Right ventricle myocardium superior (tissue), 1 donor: ENCODE results near the gene PRMT7. TPM values are rescaled to one million over a fixed set of nuclear protein-coding genes. Genes with fewer than 3 reads are reported as not detected.
A peak's percentile ranks its signal among the peaks of the same experiment; 100 is the strongest.

ENCODE experiments used
- ATAC-seq: fragments of 200-7000 bp; cut with Tn5 transposase; one replicate; pipeline ENCODE4 v1.9.1; 2020; ENCODE audit warnings: mild to moderate bottlenecking; ENCODE audit not compliant: poor library complexity
- DNase-seq: peaks from one replicate; pipeline ENCODE4 v3.0.0-alpha.2; 2020
- intact Hi-C: fragments of 100-400 bp; cut with DNase I; formaldehyde crosslinking; loops from one replicate; pipeline ENCODE4 v1.11.2; 2022
- total RNA-seq: library from RNA; stranded (reverse); fragmentation: NEBNext Ultra II Directional; extraction: Animal tissue kit (Norgen Biotek cat#: 25700); gene quantifications from one replicate; pipeline ENCODE4 v1.2.1, GENCODE V29; 2021
- donor health status: DM: no; HTN: yes; CAD: no; lungs with severe emphysema.

The PRMT7 gene
- total RNA-seq, 1 donor from 2014 or later = 28.1 TPM

- DNase-seq = no peak
- intact Hi-C loops = no loop called here
- ATAC-seq = no peak
These were observed 28.4 kb downstream of the PRMT7 start for GRCh38 chr16:68339214-68339613.

DNA sequence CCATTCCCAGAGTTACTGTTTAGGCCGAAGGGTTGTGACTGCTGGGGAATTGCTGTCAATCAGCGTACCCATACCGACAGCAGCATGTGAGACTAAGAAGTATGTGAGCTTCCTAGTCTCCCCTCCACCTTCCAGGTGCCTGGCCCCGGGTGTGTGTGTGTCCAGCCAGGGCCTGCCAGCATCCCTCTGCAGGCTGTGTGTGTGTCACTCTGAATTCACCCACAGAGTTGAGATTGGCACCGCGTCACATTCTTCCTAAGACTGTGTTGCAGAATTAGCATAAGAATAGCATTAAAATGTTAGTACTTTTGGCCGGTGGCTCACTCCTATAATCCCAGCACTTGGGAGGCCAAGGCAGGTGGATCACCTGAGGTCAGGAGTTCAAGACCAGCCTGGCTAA is 31.8 kb downstream of the PRMT7 start:
- ATAC-seq (no peak), DNase-seq (no peak)
- intact Hi-C loops = no loop called here

GRCh38 chr16:68343137-68343536 is 32.3 kb downstream of the PRMT7 start:
- intact Hi-C loops = no loop called here
- ATAC-seq (no peak), DNase-seq (no peak)

DNA sequence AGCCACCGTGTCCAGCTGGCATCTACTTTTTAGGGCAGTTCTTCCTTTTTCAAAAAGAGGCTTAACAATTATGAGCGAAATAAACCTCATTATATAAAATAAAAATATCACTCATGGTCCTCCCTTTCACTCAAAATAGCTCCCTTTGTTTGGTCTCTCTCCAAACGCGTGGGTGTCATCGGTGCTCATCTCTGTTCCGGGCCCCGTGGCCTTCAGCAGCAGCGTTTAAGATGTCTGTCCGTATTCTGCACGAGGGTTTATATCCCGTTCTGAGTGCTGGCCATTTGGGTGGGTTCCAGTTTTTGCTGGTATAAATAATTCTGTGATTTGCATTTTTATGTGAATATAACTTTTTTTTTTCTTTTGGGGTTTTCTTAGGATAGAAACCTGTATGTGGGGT is 33.4 kb downstream of the PRMT7 start:
- DNase-seq (no peak), ATAC-seq (no peak)
- intact Hi-C loops = no loop called here

DNA sequence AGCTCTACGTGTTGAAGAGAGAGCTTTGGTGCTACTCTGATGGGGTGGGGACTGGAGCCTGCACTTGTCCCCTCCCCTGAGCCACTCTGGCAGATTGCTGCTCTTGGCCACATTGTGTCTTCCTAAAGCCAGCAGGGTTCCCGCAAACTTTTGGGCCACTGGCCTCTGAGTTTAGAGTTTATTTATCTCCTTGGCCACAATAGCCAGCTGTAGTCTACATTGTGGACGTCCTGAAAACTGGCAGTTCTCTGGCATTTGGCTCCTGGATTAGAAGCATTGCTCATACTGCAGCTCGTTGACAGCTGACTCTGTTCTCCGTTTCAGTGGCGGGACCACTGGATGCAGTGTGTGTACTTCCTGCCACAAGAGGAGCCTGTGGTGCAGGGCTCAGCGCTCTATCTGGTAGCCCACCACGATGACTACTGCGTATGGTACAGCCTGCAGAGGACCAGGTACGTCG is 34.6 kb downstream of the PRMT7 start:
- DNase-seq = no peak
- ATAC-seq = peak; percentile 74

GRCh38 chr16:68345958-68346635 is 35.3 kb downstream of the PRMT7 start:
- DNase-seq = no peak
- intact Hi-C loops = no loop called here
- ATAC-seq = no peak

More for the DNA sequence above, 34.6 kb downstream of the PRMT7 start:
- intact Hi-C loops = no loop called here

DNA sequence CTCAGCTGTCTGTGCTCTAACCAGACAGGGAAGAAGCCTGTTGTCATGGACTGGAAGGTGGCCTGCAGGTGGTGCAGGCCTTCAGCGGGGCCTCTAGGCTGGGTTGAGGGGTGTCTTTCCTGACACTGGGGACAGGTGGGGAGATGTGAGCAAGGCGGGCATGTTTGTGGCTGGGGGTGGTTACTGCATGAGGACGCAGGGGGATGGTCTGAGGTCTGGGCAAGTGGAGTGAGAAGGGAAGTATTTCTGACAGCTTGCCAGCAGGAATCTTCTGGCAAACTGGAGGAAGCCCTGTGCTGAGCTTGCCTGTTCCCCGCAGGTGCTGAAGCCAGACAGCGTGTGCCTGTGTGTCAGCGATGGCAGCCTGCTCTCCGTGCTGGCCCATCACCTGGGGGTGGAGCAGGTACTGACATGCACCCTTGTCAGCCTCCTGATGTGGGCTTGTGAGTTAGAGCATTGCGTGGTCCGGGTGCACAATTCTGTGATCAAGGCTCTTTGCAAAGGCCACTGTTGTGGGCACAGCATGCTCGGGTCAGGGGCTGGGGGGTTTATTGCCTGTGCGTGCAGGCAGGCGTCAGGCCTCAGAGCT is 36.2 kb downstream of the PRMT7 start:
- intact Hi-C loops = no loop called here
- ATAC-seq (no peak), DNase-seq (no peak)

GRCh38 chr16:68347605-68348004 is 36.8 kb downstream of the PRMT7 start:
- no peak for ATAC-seq

GRCh38 chr16:68348639-68349445 is 38.0 kb downstream of the PRMT7 start:
- DNase-seq (no peak), ATAC-seq (no peak)
- intact Hi-C loops = no loop called here

More at GRCh38 chr16:68347605-68348004, 36.8 kb downstream of the PRMT7 start:
- intact Hi-C loops = no loop called here
- DNase-seq = no peak

GRCh38 chr16:68349838-68350410 is 39.1 kb downstream of the PRMT7 start:
- intact Hi-C loops = no loop called here
- DNase-seq (no peak), ATAC-seq (no peak)

GRCh38 chr16:68350813-68351350 is 40.1 kb downstream of the PRMT7 start:
- ATAC-seq = no peak
- intact Hi-C loops = no loop called here
- DNase-seq = no peak

DNA sequence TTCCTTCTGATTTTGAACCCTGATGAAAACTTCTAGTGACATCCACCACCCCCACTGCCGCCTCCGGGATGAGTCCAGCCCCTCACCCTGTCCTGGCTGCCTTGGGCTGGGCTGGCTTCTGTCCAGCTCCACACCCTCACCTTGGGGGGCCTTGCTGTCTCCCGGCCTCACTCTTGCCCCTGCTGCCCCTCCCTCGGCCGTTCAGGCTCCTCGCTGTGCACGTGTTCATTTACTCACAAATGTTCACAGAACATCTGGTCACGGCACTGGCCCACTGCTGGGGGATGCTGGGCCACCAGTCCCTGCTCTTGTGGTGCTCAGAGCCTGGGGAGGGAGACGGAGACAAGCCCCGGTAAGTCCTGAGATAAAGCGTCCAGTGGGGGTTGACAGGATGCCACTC is 40.6 kb downstream of the PRMT7 start:
- DNase-seq (no peak), ATAC-seq (no peak)

DNA sequence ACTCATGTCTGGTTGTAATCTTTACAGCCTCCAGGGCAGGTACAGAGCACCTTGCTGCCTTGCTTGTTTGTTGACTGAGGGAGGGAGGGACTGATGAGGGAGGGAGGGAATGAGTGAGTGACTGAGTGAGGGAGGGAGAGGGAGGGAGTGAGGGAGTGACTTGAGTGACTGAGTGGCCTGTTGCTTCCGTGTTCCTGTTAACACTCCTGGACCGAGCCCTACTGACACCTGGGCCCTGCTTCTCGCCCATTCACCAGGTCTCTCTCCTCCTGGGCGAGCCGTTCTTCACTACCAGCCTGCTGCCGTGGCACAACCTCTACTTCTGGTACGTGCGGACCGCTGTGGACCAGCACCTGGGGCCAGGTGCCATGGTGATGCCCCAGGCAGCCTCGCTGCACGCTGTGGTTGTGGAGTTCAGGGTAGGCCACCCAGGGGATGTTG is 41.2 kb downstream of the PRMT7 start:
- peak; percentile 39 for ATAC-seq
- no peak for DNase-seq

More for the DNA sequence above, 40.6 kb downstream of the PRMT7 start:
- intact Hi-C loops = no loop called here

DNA sequence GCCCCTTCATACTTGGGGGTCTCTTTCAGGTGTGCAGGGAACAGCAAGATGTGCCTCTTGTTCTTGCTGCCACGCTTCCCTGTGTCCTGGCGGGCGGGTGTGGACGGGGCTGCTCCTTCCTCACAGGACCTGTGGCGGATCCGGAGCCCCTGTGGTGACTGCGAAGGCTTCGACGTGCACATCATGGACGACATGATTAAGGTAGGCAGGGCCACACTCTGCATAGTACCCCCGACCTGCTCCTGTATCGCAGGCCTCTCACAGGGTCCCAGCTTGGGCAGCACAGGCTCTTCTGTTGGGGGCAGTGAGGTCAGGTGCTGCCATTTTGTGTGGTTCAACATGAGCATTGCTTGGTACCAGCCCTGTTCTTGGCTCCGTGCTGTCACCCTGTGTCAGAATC is 42.5 kb downstream of the PRMT7 start:
- ATAC-seq = no peak
- intact Hi-C loops = no loop called here
- no peak for DNase-seq

More for the DNA sequence above, 41.2 kb downstream of the PRMT7 start:
- intact Hi-C loops = no loop called here

DNA sequence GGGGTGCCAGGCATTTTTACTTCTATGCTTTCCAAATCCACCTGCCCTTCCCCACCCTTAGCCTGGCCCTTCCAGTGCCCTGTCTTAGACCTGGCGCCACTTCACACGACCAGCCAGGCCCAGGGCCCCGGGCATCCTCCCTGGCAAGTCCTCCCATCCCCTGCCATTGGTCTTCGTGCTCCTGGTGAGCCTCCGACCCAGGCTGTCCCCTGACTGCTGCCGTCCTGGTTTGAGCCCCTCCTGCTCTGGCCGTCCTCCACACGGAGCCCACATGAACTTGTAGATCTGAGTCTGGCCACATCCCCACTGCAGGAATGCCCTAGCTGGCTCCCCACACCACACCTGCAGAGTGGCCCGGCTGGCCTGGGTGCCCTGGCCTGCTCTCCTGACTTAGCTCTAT is 44.0 kb downstream of the PRMT7 start:
- no peak for ATAC-seq

DNA sequence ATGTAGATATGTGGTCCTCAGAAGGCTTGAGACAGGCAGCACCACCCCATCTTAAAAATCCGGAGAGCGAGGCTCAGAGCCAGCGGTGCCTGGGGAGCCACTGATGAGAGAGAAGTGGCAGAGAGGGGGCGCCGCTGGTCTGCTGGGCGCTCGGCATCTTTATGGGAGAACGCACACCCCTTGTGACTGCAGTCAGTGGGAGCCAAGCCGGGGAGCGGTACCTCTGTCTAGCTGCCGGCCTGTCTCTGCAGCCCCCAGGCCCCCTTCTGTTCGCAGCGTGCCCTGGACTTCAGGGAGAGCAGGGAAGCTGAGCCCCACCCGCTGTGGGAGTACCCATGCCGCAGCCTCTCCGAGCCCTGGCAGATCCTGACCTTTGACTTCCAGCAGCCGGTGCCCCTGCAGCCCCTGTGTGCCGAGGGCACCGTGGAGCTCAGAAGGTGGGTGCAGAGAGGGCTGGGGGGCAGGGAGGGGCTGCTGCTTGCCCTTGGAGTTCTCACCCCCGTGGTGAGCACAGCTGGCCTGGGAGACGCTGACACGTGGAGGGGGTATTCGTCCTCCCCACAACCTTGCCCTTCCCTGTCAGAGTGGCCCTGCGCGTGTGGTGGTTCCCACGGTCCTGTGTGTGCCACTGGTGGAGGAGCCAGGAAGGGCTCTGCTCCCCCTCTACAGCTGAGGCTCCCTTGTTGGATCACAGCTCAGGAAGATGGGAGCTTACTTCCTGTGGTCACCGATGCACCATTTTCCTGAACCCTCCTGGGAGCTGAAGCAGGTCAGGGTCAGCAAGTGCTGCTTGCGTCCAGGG is 44.8 kb downstream of the PRMT7 start:
- intact Hi-C loops = no loop called here
- ATAC-seq (no peak), DNase-seq (no peak)

More for the DNA sequence above, 44.0 kb downstream of the PRMT7 start:
- peak; percentile 18 for DNase-seq
- intact Hi-C loops = no loop called here

- DNase-seq = no peak
- no peak for ATAC-seq
- intact Hi-C loops = no loop called here
These were observed 45.6 kb downstream of the PRMT7 start for GRCh38 chr16:68356249-68356918.

DNA sequence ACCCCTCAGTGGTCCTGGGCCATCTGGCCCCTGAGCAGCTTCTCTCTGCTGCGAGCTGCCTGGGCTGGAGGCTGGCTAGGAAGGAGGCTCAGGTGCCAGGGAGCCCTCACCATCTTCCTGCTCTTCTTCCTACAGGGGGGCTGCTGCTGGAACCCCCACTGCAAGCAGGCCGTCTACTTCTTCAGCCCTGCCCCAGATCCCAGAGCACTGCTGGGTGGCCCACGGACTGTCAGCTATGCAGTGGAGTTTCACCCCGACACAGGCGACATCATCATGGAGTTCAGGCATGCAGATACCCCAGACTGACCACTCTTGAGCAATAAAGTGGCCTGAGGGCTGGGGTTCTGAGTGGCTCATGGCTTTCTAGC is 46.1 kb downstream of the PRMT7 start:
- no peak for DNase-seq
- intact Hi-C loops = no loop called here
- ATAC-seq = no peak
